ENCODE measurements around the gene PTGES2. TPM values are rescaled to one million over a fixed set of nuclear protein-coding genes. Genes with fewer than 3 reads are reported as not detected.
"Not testable (repeated sequence)": the region's sequence is repeated elsewhere in the genome, so short reads cannot be mapped to it uniquely, and the experiment has no call there.

The PTGES2 gene
- total and polyA plus RNA-seq, 2 of the 13 experiments (the other 11 are each of a cell fraction or from before 2014, with no cell fraction given) = 63.7 to 79.8 TPM

DNA sequence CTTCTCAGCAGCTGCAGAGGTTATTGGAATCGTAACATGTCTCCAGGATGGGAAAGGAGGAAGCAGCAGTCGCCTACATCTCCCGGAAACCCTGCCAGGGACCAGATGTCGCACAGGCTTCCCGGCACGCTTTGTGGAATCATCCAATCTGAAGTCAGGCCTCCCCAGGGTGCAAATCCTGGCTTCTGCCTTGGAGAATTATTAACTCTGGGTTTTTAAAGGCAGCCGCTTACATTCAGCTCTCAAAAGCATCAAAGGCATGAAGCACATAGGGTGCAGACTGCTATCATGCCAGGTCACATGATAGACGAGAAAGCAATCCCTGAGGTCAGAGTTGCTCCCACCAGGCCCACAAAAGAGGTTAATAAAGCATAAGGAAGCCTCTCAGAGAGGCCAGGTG lies 4.6 kb upstream of the PTGES2 start (continued):
- TF ChIP-seq ERF (CRISPR knock-in tag; IDR thresholded peaks at IDR 0.05) = peak; percentile 23; the same call in 1 of the 2 replicates
- TF ChIP-seq TFE3 (CRISPR knock-in tag; IDR thresholded peaks at IDR 0.05) = peak; percentile 89; the same call in 1 of the 2 replicates
- TF ChIP-seq GABPB1 (CRISPR knock-in tag; IDR thresholded peaks at IDR 0.05) = peak; percentile 31; the same call in 1 of the 2 replicates
- peak; percentile 97 for TF ChIP-seq DRAP1 (CRISPR knock-in tag; IDR thresholded peaks at IDR 0.05)
- TF ChIP-seq HDAC1 (CRISPR knock-in tag; IDR thresholded peaks at IDR 0.05) = 0 out of 2 replicates have a peak, but pooled peaks have one; percentile 52
- TF ChIP-seq TBX2 (CRISPR knock-in tag; IDR thresholded peaks at IDR 0.05; ENCODE audit: borderline replicate concordance) = peak; percentile 73
- not testable (repeated sequence) for TF ChIP-seq SOX6 (IDR thresholded peaks at IDR 0.05)
- TF ChIP-seq SOX6 (CRISPR knock-in tag; IDR thresholded peaks at IDR 0.05) = peak; percentile 47; the same call in 1 of the 2 replicates
- TF ChIP-seq, protein P1, sequence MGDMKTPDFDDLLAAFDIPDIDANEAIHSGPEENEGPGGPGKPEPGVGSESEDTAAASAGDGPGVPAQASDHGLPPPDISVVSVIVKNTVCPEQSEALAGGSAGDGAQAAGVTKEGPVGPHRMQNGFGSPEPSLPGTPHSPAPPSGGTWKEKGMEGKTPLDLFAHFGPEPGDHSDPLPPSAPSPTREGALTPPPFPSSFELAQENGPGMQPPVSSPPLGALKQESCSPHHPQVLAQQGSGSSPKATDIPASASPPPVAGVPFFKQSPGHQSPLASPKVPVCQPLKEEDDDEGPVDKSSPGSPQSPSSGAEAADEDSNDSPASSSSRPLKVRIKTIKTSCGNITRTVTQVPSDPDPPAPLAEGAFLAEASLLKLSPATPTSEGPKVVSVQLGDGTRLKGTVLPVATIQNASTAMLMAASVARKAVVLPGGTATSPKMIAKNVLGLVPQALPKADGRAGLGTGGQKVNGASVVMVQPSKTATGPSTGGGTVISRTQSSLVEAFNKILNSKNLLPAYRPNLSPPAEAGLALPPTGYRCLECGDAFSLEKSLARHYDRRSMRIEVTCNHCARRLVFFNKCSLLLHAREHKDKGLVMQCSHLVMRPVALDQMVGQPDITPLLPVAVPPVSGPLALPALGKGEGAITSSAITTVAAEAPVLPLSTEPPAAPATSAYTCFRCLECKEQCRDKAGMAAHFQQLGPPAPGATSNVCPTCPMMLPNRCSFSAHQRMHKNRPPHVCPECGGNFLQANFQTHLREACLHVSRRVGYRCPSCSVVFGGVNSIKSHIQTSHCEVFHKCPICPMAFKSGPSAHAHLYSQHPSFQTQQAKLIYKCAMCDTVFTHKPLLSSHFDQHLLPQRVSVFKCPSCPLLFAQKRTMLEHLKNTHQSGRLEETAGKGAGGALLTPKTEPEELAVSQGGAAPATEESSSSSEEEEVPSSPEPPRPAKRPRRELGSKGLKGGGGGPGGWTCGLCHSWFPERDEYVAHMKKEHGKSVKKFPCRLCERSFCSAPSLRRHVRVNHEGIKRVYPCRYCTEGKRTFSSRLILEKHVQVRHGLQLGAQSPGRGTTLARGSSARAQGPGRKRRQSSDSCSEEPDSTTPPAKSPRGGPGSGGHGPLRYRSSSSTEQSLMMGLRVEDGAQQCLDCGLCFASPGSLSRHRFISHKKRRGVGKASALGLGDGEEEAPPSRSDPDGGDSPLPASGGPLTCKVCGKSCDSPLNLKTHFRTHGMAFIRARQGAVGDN (CRISPR knock-in tag; IDR thresholded peaks at IDR 0.05) = peak; percentile 57; the same call in 1 of the 2 replicates
- TF ChIP-seq ZNF263 (CRISPR knock-in tag; IDR thresholded peaks at IDR 0.05) = 0 out of 2 replicates have a peak, but pooled peaks have one; percentile 10
- TF ChIP-seq HDAC2 (CRISPR knock-in tag; IDR thresholded peaks at IDR 0.05) = peak; percentile 52
- 0 out of 2 replicates have a peak, but pooled peaks have one; percentile 45 for TF ChIP-seq ZNF335 (CRISPR knock-in tag; IDR thresholded peaks at IDR 0.05)
- TF ChIP-seq, protein P2, sequence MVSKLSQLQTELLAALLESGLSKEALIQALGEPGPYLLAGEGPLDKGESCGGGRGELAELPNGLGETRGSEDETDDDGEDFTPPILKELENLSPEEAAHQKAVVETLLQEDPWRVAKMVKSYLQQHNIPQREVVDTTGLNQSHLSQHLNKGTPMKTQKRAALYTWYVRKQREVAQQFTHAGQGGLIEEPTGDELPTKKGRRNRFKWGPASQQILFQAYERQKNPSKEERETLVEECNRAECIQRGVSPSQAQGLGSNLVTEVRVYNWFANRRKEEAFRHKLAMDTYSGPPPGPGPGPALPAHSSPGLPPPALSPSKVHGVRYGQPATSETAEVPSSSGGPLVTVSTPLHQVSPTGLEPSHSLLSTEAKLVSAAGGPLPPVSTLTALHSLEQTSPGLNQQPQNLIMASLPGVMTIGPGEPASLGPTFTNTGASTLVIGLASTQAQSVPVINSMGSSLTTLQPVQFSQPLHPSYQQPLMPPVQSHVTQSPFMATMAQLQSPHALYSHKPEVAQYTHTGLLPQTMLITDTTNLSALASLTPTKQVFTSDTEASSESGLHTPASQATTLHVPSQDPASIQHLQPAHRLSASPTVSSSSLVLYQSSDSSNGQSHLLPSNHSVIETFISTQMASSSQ (IDR thresholded peaks at IDR 0.05; ENCODE audit: low read depth) = peak; percentile 88
- TF ChIP-seq, protein P2 (CRISPR knock-in tag; IDR thresholded peaks at IDR 0.05; ENCODE audit: borderline replicate concordance) = peak; percentile 94
- 0 out of 2 replicates have a peak, but pooled peaks have one; percentile 10 for TF ChIP-seq PPARG (CRISPR knock-in tag; conservative IDR thresholded peaks at IDR 0.05)
- TF ChIP-seq NR2F1 (CRISPR knock-in tag; IDR thresholded peaks at IDR 0.05) = 0 out of 4 replicates have a peak, but pooled peaks of 1 of the 2 experiments have one; percentile 19
- peak; percentile 15; the same call in 1 of the 2 replicates for TF ChIP-seq ZFP91 (CRISPR knock-in tag; IDR thresholded peaks at IDR 0.05; ENCODE audit: borderline replicate concordance)
- TF ChIP-seq ZNF788 (CRISPR knock-in tag; IDR thresholded peaks at IDR 0.05; ENCODE audit: borderline replicate concordance) = peak; percentile 55; the same call in 1 of the 2 replicates
